NB4 (cell line): Measurements from ENCODE around the gene CAPRIN1.
"Not testable (repeated sequence)": the region's sequence is repeated elsewhere in the genome, so short reads cannot be mapped to it uniquely, and the experiment has no call there.

Source experiments
- DNase-seq: peaks from one replicate; pipeline ENCODE4 v3.0.0; 2010; ENCODE audit warnings: low read depth
- H3K4me3 ChIP-seq: one replicate; pipeline ENCODE4 v1.5.1; 2011; ENCODE audit warnings: mild to moderate bottlenecking, low read depth, low read length, moderate library complexity
- CTCF ChIP-seq: IDR thresholded peaks from one replicate; pipeline ENCODE4 v1.5.1; 2012; ENCODE audit warnings: low read depth, low read length
- MAX ChIP-seq: IDR thresholded peaks from 2 replicates; pipeline ENCODE4 v1.6.1; 2011; ENCODE audit warnings: low read depth, low read length
- MYC ChIP-seq: IDR thresholded peaks from 2 replicates; pipeline ENCODE4 v1.6.1; 2011; ENCODE audit warnings: low read depth, low read length
- POLR2A ChIP-seq: IDR thresholded peaks from 2 replicates; pipeline ENCODE4 v1.6.1; 2011; ENCODE audit warnings: mild to moderate bottlenecking; ENCODE audit not compliant: insufficient read length; ENCODE audit errors: extremely low read depth

CAPRIN1 gene

GRCh38 chr11:34067383-34068065 is 16.0 kb downstream of the CAPRIN1 start:
- no peak overlapping the region for H3K4me3 ChIP-seq
- no peak for DNase-seq
- no peak for TF ChIP-seq CTCF
- TF ChIP-seq POLR2A, result no peak
- no peak for TF ChIP-seq MYC
- no peak for TF ChIP-seq MAX

- TF ChIP-seq CTCF, result no peak
- no peak for TF ChIP-seq MYC
- TF ChIP-seq POLR2A, result no peak
- TF ChIP-seq MAX, result no peak
- no peak overlapping the region for H3K4me3 ChIP-seq
- DNase-seq, result no peak
Observed at GRCh38 chr11:34068111-34068510, 16.6 kb downstream of the CAPRIN1 start.

GRCh38 chr11:34071306-34071705 is 19.8 kb downstream of the CAPRIN1 start:
- H3K4me3 ChIP-seq, DNase-seq: not testable (repeated sequence)

- TF ChIP-seq CTCF (no peak), MAX (no peak), POLR2A (no peak), MYC (no peak)
- no peak overlapping the region for H3K4me3 ChIP-seq
- DNase-seq, result no peak
Observed at GRCh38 chr11:34072041-34072440, 20.5 kb downstream of the CAPRIN1 start.

- TF ChIP-seq MYC, result no peak
- no peak for DNase-seq
- no peak overlapping the region for H3K4me3 ChIP-seq
Observed at GRCh38 chr11:34072832-34073231, 21.3 kb downstream of the CAPRIN1 start.

GRCh38 chr11:34074391-34074790 is 22.9 kb downstream of the CAPRIN1 start:
- TF ChIP-seq MYC (no peak), CTCF (no peak), POLR2A (no peak), MAX (no peak)
- H3K4me3 ChIP-seq, result no peak overlapping the region
- no peak for DNase-seq

- TF ChIP-seq CTCF, result no peak
- no peak for TF ChIP-seq MYC
- TF ChIP-seq POLR2A, result no peak
- no peak for TF ChIP-seq MAX
- DNase-seq, result no peak
- no peak overlapping the region for H3K4me3 ChIP-seq
Observed at GRCh38 chr11:34075178-34075820, 23.8 kb downstream of the CAPRIN1 start.
